Stomach (tissue), 9 donors: ENCODE data around the gene USHBP1. TPM values are rescaled to one million over a fixed set of nuclear protein-coding genes. Genes with fewer than 3 reads are reported as not detected.

Source experiments
- DNase-seq, 2 donors: peaks; one replicate each; pipeline versions ENCODE4 v3.0.0 to v3.0.0-alpha.2; 2013 to 2019
- H3K27ac ChIP-seq, 5 donors: fragments of 200-600 bp in 4 of 5; sonication (generic) in 4 of 5; one replicate each; pipeline ENCODE4 v1.5.1; 2013 to 2019; ENCODE audit warnings: mild to moderate bottlenecking in 1 of 5, moderate library complexity in 1 of 5
- H3K27me3 ChIP-seq, 3 donors: fragments of 200-600 bp; sonication (generic); one replicate each; pipeline ENCODE4 v1.5.1; 2017 to 2019; ENCODE audit warnings: mixed run types in 1 of 3
- H3K36me3 ChIP-seq, 4 donors: fragments of 200-600 bp; sonication (generic); 1 replicate in 3 of 4; 2 replicates in 1 of 4; pipeline ENCODE4 v1.5.1; 2016 to 2019
- H3K4me1 ChIP-seq, 4 donors: fragments of 200-600 bp; sonication (generic); one replicate each; pipeline ENCODE4 v1.5.1; 2016 to 2019
- H3K4me3 ChIP-seq, 4 donors: fragments of 200-600 bp; sonication (generic) in 3 of 4; one replicate each; pipeline ENCODE4 v1.5.1; 2016 to 2019; ENCODE audit warnings: mild to moderate bottlenecking in 1 of 4
- H3K9me3 ChIP-seq, 4 donors: fragments of 200-600 bp; sonication (generic); one replicate each; pipeline ENCODE4 v1.5.1; 2016 to 2019
- EP300 ChIP-seq: sonication (generic); formaldehyde crosslinking; IDR thresholded peaks from one replicate; pipeline ENCODE4 v1.6.1; 2017; ENCODE audit warnings: antibody characterized with exemption
- POLR2A ChIP-seq, 4 donors: fragments of 450-650 bp; IDR thresholded peaks; one replicate each; pipeline ENCODE4 v1.6.1; 2016; ENCODE audit warnings: antibody characterized with exemption in 4 of 4, control low read depth in 2 of 4, mild to moderate bottlenecking in 1 of 4, moderate library complexity in 1 of 4
- POLR2AphosphoS5 ChIP-seq, 3 donors: sonication (generic); formaldehyde crosslinking; IDR thresholded peaks; one replicate each; pipeline ENCODE4 v1.6.1; 2016; ENCODE audit warnings: antibody characterized with exemption in 3 of 3
- WGBS, 5 donors: extraction: QIAGEN DNeasy Blood & Tissue Kit in 3 of 5; methylation state at CpG; one replicate each; pipeline versions ENCODE4 v1.1.5 to v1.1.7; 2013 to 2018; 5-methylcytosine and 5-hydroxymethylcytosine counted together
- intact Hi-C: fragments of 100-400 bp; cut with DNase I; formaldehyde crosslinking; loops from one replicate; pipeline ENCODE4 v1.15.1; 2023; ENCODE audit warnings: low total_unique reads
- polyA plus RNA-seq, 3 donors: library from polyadenylated mRNA; stranded (reverse); fragments of 200-250 nt; gene quantifications; one replicate each; pipeline ENCODE4 v1.2.3, GENCODE V29; 2013
- total RNA-seq, 5 donors: library from RNA; depleted of rRNA; stranded (reverse); fragments of >200 nt; gene quantifications; one replicate each; pipeline versions ENCODE4 v1.1.0 to v1.2.3, GENCODE V29; 2014 to 2016
- TF ChIP-seq, protein P1 (sequence below), 7 experiments: fragments of 450-650 bp in 4 of 7; fragments of 200-600 bp in 3 of 7; sonication (generic) in 3 of 7; IDR thresholded peaks; one replicate each; pipeline ENCODE4 v1.5.1; 2016 to 2019; ENCODE audit warnings: antibody characterized with exemption in 7 of 7, control low read depth in 2 of 7, mild to moderate bottlenecking in 1 of 7
- donor health status: healthy with polysubstance abuse.
- donor health status: Bipolar disorder and iron deficiency.
- donor health status: healthy.

USHBP1 gene
- total and polyA plus RNA-seq, 8 donors: 2.1 to 7.7 (median 3.8) TPM; not detected in 2

DNA sequence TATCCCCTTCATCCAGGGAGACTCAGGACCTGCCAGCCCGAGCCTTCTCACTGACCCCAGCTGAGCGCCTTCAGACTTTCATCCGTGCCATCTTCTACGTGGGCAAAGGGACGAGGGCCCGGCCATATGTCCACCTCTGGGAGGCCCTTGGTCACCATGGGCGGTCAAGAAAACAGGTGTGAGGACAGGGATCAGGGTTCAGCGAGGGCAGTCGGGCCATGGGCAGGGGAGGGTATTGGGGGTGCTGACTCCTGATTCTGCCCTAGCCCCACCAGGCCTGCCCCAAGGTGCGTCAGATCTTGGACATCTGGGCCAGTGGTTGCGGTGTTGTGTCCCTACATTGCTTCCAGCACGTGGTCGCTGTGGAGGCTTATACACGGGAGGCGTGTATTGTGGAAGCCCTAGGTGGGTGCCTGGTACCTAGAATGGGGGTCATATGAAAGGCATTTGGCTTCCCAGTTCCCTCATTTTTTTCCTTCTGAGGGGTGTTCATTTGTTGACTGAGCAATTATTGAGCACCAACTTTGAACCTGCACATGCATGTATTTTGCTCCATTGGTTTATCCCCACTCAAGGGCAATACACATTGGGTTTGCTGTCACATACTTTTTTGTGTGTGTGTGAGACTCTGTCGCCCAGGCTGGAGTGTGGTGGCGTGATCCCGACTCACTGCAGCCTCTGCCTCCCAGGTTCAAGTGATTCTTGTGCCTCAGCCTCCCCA, 21.0 kb upstream of the USHBP1 start:
- DNase-seq: no peak
- H3K27me3 ChIP-seq: peaks cover 3 to 35% (median 18%) of the 10 kb centered on the region in 3 donors
- intact Hi-C loops: no loop called here
- H3K9me3 ChIP-seq: no peaks in the 10 kb centered on the region
- TF ChIP-seq POLR2A (IDR thresholded peaks at IDR 0.05) (no peak), POLR2AphosphoS5 (IDR thresholded peaks at IDR 0.05) (no peak), EP300 (no peak)
- TF ChIP-seq, protein P1, sequence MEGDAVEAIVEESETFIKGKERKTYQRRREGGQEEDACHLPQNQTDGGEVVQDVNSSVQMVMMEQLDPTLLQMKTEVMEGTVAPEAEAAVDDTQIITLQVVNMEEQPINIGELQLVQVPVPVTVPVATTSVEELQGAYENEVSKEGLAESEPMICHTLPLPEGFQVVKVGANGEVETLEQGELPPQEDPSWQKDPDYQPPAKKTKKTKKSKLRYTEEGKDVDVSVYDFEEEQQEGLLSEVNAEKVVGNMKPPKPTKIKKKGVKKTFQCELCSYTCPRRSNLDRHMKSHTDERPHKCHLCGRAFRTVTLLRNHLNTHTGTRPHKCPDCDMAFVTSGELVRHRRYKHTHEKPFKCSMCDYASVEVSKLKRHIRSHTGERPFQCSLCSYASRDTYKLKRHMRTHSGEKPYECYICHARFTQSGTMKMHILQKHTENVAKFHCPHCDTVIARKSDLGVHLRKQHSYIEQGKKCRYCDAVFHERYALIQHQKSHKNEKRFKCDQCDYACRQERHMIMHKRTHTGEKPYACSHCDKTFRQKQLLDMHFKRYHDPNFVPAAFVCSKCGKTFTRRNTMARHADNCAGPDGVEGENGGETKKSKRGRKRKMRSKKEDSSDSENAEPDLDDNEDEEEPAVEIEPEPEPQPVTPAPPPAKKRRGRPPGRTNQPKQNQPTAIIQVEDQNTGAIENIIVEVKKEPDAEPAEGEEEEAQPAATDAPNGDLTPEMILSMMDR (IDR thresholded peaks at IDR 0.05): no peak
- no peak overlapping the region for H3K27ac ChIP-seq
- H3K36me3 ChIP-seq: no peaks in the 10 kb centered on the region
- WGBS, 5 donors: 89 to 92% (median 91%) methylated on average over 18 of the region's 18 CpGs
- H3K4me1 ChIP-seq: peaks cover 12 to 29% (median 19%) of the 10 kb centered on the region in 4 donors
- H3K4me3 ChIP-seq: no peak overlapping the region

GRCh38 chr19:17283504-17283996, 19.0 kb upstream of the USHBP1 start:
- TF ChIP-seq POLR2A (IDR thresholded peaks at IDR 0.05): no peak
- H3K27ac ChIP-seq: no peak overlapping the region
- H3K4me3 ChIP-seq: no peak overlapping the region
- H3K4me1 ChIP-seq: peaks cover 12 to 20% (median 16%) of the 10 kb centered on the region in 4 donors
- DNase-seq: no peak
- 86 to 92% (median 89%) methylated on average over 5 to 7 of the region's 7 CpGs for WGBS, 5 donors
- H3K9me3 ChIP-seq: no peaks in the 10 kb centered on the region
- H3K36me3 ChIP-seq: peaks cover 0 to 15% (median 12%) of the 10 kb centered on the region in 4 donors
- intact Hi-C loops: loop anchor here (5.0 kb wide), 1 partner anchor 81 kb away; no protein-coding TSS in a partner anchor
- peaks cover 3 to 29% (median 16%) of the 10 kb centered on the region in 3 donors for H3K27me3 ChIP-seq

DNA sequence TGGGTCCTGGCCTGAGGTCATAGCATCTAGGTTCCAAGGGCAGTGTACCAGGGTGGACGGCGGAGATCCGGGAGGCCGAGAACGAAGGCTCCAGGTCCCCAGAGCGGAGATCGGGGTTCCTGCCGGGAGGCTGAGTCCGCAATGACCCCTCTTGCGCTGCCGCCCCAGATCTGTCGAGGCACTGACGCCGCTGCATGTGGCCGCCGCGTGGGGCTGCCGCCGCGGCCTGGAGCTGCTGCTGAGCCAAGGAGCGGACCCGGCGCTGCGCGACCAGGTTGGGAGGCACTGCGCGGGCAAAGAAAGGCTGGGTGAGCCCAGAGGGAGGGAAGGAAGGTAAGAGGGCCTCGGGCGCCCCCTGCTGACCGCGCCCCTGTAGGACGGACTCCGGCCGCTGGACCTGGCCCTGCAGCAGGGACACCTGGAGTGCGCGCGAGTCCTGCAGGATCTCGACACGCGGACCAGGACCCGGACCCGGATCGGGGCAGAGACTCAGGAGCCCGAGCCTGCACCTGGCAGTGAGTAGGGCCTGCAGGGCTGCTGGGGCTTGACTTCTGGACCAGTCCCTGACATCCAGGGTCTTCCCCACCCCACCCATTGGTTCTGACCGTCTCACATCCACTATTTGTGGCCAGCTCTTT, 18.1 kb upstream of the USHBP1 start:
- 3% methylated on average over 15 to 45 of the region's 45 CpGs for WGBS, 5 donors
- TF ChIP-seq EP300: no peak
- no peak for TF ChIP-seq POLR2A (IDR thresholded peaks at IDR 0.05)
- TF ChIP-seq, protein P1 (IDR thresholded peaks at IDR 0.05): peak in 5 of 7 experiments; percentile 83 to 95 (median 92)
- TF ChIP-seq POLR2AphosphoS5 (IDR thresholded peaks at IDR 0.05): peak in 1 of 3 donors; percentile 72
- H3K4me3 ChIP-seq: peak overlapping the region; percentile 31 to 54 (median 42)
- H3K4me1 ChIP-seq: peaks cover 12 to 20% (median 16%) of the 10 kb centered on the region in 4 donors
- no peaks in the 10 kb centered on the region for H3K9me3 ChIP-seq
- DNase-seq: peak; percentile 93 to 94
- H3K36me3 ChIP-seq: peaks cover 2 to 24% (median 21%) of the 10 kb centered on the region in 4 donors
- H3K27me3 ChIP-seq: peaks cover 3 to 27% (median 15%) of the 10 kb centered on the region in 3 donors
- no peak overlapping the region for H3K27ac ChIP-seq
- intact Hi-C loops: loop anchor here (5.0 kb wide), 1 partner anchor 80 kb away; no protein-coding TSS in a partner anchor

GRCh38 chr19:17281391-17282304, 17.1 kb upstream of the USHBP1 start, which contains the start of gene ANKLE1:
Gene ANKLE1 (plus strand): TSS chr19:17281901. CDS start chr19:17281921, 20 bp downstream.
- Histone ChIP-seq H3K27me3 (peaks cover 3 to 27% (median 15%) of the 10 kb centered on the region in 3 donors), H3K9me3 (no peaks in the 10 kb centered on the region), H3K36me3 (peaks cover 11 to 34% (median 31%) of the 10 kb centered on the region in 4 donors), H3K4me1 (peaks cover 12 to 20% (median 16%) of the 10 kb centered on the region in 4 donors), H3K4me3 (peak within 1 kb of the TSS; percentile 31 to 54 (median 42)), H3K27ac (no peak within 1 kb of the TSS)
- DNase-seq: peak; percentile 32 to 73
- WGBS, 5 donors: 6 to 19% (median 7%) methylated on average over 24 to 75 of the region's 75 CpGs
- intact Hi-C loops: loop anchor here (5.0 kb wide), 1 partner anchor 79 kb away; no protein-coding TSS in a partner anchor
- TF ChIP-seq POLR2AphosphoS5 (IDR thresholded peaks at IDR 0.05) (no peak), EP300 (no peak), POLR2A (IDR thresholded peaks at IDR 0.05) (no peak)
- TF ChIP-seq, protein P1 (IDR thresholded peaks at IDR 0.05): no peak
